Ovary (tissue), 9 donors: ENCODE measurements around the gene ADGRD1. TPM values are rescaled to one million over a fixed set of nuclear protein-coding genes. Genes with fewer than 3 reads are reported as not detected.

ENCODE experiments used
- DNase-seq, 5 donors: peaks; one replicate each; pipeline ENCODE4 v3.0.0-alpha.2; 2019 to 2020
- H3K27ac ChIP-seq, 2 donors: fragments of 200-600 bp; one replicate each; pipeline versions ENCODE4 v1.5.1 to v1.8.0; 2019 to 2022
- H3K27me3 ChIP-seq: fragments of 200-600 bp; one replicate; pipeline ENCODE4 v1.8.0; 2022
- H3K36me3 ChIP-seq: fragments of 200-600 bp; sonication (generic); one replicate; pipeline ENCODE4 v1.5.1; 2019
- H3K4me1 ChIP-seq: one replicate; pipeline ENCODE4 v1.8.1; 2013; ENCODE audit warnings: mild to moderate bottlenecking, moderate library complexity; ENCODE audit not compliant: insufficient read depth
- H3K4me3 ChIP-seq: fragments of 200-600 bp; sonication (generic); one replicate; pipeline ENCODE4 v1.5.1; 2017
- H3K9me3 ChIP-seq, 2 donors: fragments of 200-600 bp in 1 of 2; sonication (generic) in 1 of 2; one replicate each; pipeline versions ENCODE4 v1.5.1 to v1.8.1; 2013 to 2019; ENCODE audit warnings: mild to moderate bottlenecking in 1 of 2, moderate library complexity in 1 of 2
- CTCF ChIP-seq, 3 donors: fragments of 450-650 bp in 2 of 3; fragments of 200-600 bp in 1 of 3; IDR thresholded peaks; one replicate each; pipeline versions ENCODE4 v1.5.1 to v1.8.0; 2016 to 2022; ENCODE audit warnings: antibody characterized with exemption in 3 of 3, mild to moderate bottlenecking in 1 of 3
- EP300 ChIP-seq: sonication (generic); formaldehyde crosslinking; IDR thresholded peaks from one replicate; pipeline ENCODE4 v1.6.1; 2017; ENCODE audit warnings: antibody characterized with exemption
- POLR2A ChIP-seq: fragments of 450-650 bp; IDR thresholded peaks from one replicate; pipeline ENCODE4 v1.6.1; 2017; ENCODE audit warnings: antibody characterized with exemption, mild to moderate bottlenecking, moderate library complexity
- WGBS, 3 donors: extraction: QIAGEN DNeasy Blood & Tissue Kit in 1 of 3; methylation state at CpG; one replicate each; pipeline versions ENCODE4 v1.1.5 to v1.1.7; 2013 to 2017; 5-methylcytosine and 5-hydroxymethylcytosine counted together
- intact Hi-C, 4 donors: fragments of 100-400 bp; cut with DNase I; formaldehyde crosslinking; loops; one replicate each; pipeline versions ENCODE4 v1.11.0 to v1.15.1; 2022 to 2023
- polyA plus RNA-seq, 2 donors: library from polyadenylated mRNA; stranded (reverse); fragments of 200-250 nt in 1 of 2; fragments of 350-450 nt in 1 of 2; fragmentation: Illumina TruSeq in 1 of 2; extraction: RNeasy Lipid Tissue Mini Kit (QIAGEN cat#74804) in 1 of 2; gene quantifications; one replicate each; pipeline ENCODE4 v1.2.3, GENCODE V29; 2013 to 2014
- total RNA-seq, 7 donors: library from RNA; depleted of rRNA in 2 of 7; stranded (reverse); fragments of >200 nt in 2 of 7; fragmentation: NEBNext Ultra II Directional in 3 of 7; extraction: Animal tissue kit (Norgen Biotek cat#: 25700) in 3 of 7; gene quantifications; one replicate each; pipeline versions ENCODE4 v1.1.0 to v1.2.4, GENCODE V29; 2016 to 2023
- donor health status: DM: no; HTN: no; CAD: no; lungs with moderate emphysema.
- donor health status: DM: no; HTN: no; CAD: no.
- donor health status: Bipolar disorder and iron deficiency.
- donor health status: DM: yes; HTN: yes; CAD: no.
- donor health status: DM: no; HTN: no; CAD: no.
- donor health status: DM: yes; HTN: yes; CAD: no.

The ADGRD1 gene
- total and polyA plus RNA-seq, 9 donors: 7.6 to 75.3 (median 25.9) TPM

GRCh38 chr12:131130311-131130911 lies 176.7 kb downstream of the ADGRD1 start:
- TF ChIP-seq POLR2A (no peak), EP300 (no peak), CTCF (IDR thresholded peaks at IDR 0.05) (no peak)
- no peak overlapping the region for H3K4me3 ChIP-seq
- H3K36me3 ChIP-seq: no peaks in the 10 kb centered on the region
- no peaks in the 10 kb centered on the region for H3K9me3 ChIP-seq
- intact Hi-C loops: loop anchor here in 3 of 4 donors (5.0 to 10.0 kb wide), 3 partner anchors 213 to 704 kb away; no protein-coding TSS in a partner anchor
- no peaks in the 10 kb centered on the region for H3K27me3 ChIP-seq
- H3K4me1 ChIP-seq: peaks cover 1% of the 10 kb centered on the region
- WGBS, 3 donors: 92 to 94% (median 93%) methylated on average over 30 of the region's 30 CpGs
- peak in 1 of 5 donors; percentile 19 for DNase-seq
- no peak overlapping the region for H3K27ac ChIP-seq

GRCh38 chr12:131131077-131131807 lies 177.5 kb downstream of the ADGRD1 start:
- Histone ChIP-seq H3K9me3 (no peaks in the 10 kb centered on the region), H3K4me1 (peaks cover 1% of the 10 kb centered on the region), H3K27me3 (no peaks in the 10 kb centered on the region), H3K27ac (peak overlapping the region in 1 of 2 donors; percentile 60), H3K36me3 (no peaks in the 10 kb centered on the region), H3K4me3 (no peak overlapping the region)
- DNase-seq: peak in 2 of 5 donors; percentile 11 to 21
- 93 to 96% (median 96%) methylated on average over 18 to 20 of the region's 20 CpGs for WGBS, 3 donors
- intact Hi-C loops: loop anchor here in 3 of 4 donors (5.0 to 10.0 kb wide), 3 partner anchors 214 to 704 kb away; no protein-coding TSS in a partner anchor
- TF ChIP-seq CTCF (IDR thresholded peaks at IDR 0.05): no peak
- no peak for TF ChIP-seq POLR2A
- TF ChIP-seq EP300: no peak

GRCh38 chr12:131131808-131132117 lies 178.1 kb downstream of the ADGRD1 start:
- Histone ChIP-seq H3K27me3 (no peaks in the 10 kb centered on the region), H3K27ac (peak overlapping the region; percentile 45 to 60), H3K36me3 (no peaks in the 10 kb centered on the region), H3K4me1 (peaks cover 1% of the 10 kb centered on the region), H3K9me3 (no peaks in the 10 kb centered on the region), H3K4me3 (no peak overlapping the region)
- TF ChIP-seq EP300: no peak
- TF ChIP-seq POLR2A: no peak
- no peak for TF ChIP-seq CTCF (IDR thresholded peaks at IDR 0.05)
- no peak for DNase-seq
- 67 to 77% (median 69%) methylated on average over 9 to 10 of the region's 10 CpGs for WGBS, 3 donors
- intact Hi-C loops: loop anchor here in 3 of 4 donors (5.0 to 10.0 kb wide), 3 partner anchors 214 to 703 kb away; no protein-coding TSS in a partner anchor

- intact Hi-C loops: loop anchor here in 3 of 4 donors (5.0 to 10.0 kb wide), 3 partner anchors 215 to 702 kb away; no protein-coding TSS in a partner anchor
- Histone ChIP-seq H3K9me3 (no peaks in the 10 kb centered on the region), H3K4me3 (no peak overlapping the region), H3K27me3 (no peaks in the 10 kb centered on the region), H3K27ac (peak overlapping the region; percentile 45 to 60), H3K4me1 (peaks cover 1% of the 10 kb centered on the region), H3K36me3 (no peaks in the 10 kb centered on the region)
- WGBS, 3 donors: 26 to 27% (median 27%) methylated on average over 18 to 29 of the region's 29 CpGs
- peak; percentile 79 to 91 (median 84) for DNase-seq
- TF ChIP-seq POLR2A: no peak
- peak; percentile 67 to 83 (median 70) for TF ChIP-seq CTCF (IDR thresholded peaks at IDR 0.05)
- TF ChIP-seq EP300: no peak
These were observed 178.6 kb downstream of the ADGRD1 start for GRCh38 chr12:131132118-131132892.
